GM12873 (cell line): ENCODE results near the gene C2CD4C.

ENCODE experiments used
- TF ChIP-seq, protein P1 (sequence below): IDR thresholded peaks from 2 replicates; pipeline ENCODE4 v1.5.1; 2012; ENCODE audit warnings: low read depth, mild to moderate bottlenecking, moderate library complexity, low read length, control low read depth; ENCODE audit not compliant: insufficient read depth; ENCODE audit errors: missing control alignments

The C2CD4C gene

DNA sequence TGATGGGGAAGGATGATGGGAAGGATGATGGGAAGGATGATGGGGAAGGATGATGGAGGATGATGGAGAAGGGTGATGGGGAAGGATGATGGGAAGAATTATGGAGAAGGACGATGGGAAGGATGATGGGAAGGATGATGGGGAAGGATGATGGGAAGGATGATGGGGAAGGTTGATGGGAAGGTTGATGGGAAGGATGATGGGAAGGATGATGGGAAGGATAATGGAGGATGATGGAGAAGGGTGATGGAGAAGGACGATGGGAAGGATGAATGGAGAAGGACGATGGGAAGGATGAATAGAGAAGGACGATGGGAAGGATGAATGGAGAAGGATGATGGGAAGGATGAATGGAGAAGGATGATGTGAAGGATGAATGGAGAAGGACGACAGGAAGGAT, 13.5 kb downstream of the C2CD4C start:
- TF ChIP-seq, protein P1, sequence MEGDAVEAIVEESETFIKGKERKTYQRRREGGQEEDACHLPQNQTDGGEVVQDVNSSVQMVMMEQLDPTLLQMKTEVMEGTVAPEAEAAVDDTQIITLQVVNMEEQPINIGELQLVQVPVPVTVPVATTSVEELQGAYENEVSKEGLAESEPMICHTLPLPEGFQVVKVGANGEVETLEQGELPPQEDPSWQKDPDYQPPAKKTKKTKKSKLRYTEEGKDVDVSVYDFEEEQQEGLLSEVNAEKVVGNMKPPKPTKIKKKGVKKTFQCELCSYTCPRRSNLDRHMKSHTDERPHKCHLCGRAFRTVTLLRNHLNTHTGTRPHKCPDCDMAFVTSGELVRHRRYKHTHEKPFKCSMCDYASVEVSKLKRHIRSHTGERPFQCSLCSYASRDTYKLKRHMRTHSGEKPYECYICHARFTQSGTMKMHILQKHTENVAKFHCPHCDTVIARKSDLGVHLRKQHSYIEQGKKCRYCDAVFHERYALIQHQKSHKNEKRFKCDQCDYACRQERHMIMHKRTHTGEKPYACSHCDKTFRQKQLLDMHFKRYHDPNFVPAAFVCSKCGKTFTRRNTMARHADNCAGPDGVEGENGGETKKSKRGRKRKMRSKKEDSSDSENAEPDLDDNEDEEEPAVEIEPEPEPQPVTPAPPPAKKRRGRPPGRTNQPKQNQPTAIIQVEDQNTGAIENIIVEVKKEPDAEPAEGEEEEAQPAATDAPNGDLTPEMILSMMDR, result no peak

DNA sequence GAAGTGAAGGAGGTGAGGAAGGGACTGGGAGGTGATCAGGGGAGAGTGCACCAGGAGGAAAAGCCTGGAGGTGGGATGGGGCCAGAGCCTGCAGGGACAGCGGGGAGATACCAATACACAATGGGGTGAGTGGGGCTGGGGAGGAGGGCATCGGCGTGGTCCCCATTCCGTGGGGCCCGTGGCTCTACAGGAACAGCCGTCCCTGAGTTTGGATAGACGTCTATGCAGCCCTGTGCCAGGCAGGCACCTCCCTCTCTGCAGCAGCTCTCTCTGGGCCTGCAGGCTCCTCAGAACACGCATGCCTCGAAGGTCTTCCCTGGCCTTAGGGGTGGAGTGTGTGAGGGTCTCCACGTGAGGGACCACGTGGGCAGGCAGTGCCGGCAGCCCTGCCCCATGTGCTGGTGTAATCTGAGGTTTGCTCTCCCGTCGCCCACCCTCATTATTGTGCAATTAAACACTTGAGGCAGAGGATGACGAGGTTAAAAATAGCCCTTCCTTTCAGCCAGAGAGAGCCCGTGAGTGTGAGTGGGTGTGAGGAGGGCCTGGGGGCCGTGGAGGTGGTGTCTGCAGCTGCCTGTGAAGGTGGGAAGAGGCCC, 16.5 kb downstream of the C2CD4C start:
- TF ChIP-seq, protein P1, result no peak

DNA sequence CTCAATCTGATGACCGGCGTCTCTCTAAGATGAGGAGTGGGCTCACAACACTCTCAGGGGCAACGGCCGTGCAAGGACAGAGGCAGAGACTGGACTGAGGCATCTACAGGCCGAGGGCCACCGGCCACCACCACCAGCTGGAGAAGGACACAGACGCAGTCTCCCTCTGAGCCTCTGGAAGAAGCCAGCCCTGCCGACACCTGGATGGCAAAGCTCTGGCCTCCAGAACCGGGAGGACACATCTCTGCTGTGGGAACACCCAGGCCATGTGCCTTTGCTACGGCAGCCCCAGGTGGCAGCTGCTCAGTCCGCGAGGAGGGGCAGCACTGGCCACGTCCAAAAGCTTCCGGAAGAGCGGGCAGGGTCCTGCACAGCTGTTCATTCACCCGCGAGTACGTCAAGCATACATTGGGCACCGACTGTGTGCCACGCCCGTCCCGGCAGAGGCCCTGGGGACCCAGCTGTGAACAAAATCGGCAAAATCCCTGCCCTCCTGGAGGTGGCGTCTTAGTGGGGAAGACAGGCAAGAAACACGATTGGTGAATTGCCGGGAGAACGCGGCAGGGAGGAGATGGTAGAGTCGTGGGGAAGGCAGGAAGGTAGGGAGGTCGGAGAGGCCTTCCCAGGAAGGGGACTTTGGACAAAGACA, 17.1 kb downstream of the C2CD4C start:
- TF ChIP-seq, protein P1, result no peak

DNA sequence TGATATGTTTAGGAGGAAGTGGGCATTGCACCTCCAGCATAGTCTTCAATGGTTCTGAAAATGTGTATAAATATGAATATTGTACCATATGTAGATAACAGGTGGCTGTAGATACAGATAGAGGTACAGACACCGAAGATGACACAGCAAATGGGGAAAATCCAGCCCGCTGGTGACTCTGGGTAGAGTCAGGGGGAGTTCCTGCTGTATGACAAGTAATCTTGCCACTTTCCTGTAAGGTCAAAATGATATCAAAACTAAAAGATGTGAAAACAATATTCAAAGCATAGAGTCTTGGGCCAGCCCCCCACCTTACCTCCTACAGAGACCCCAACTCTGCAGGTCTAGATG, 17.8 kb downstream of the C2CD4C start:
- TF ChIP-seq, protein P1, result no peak

DNA sequence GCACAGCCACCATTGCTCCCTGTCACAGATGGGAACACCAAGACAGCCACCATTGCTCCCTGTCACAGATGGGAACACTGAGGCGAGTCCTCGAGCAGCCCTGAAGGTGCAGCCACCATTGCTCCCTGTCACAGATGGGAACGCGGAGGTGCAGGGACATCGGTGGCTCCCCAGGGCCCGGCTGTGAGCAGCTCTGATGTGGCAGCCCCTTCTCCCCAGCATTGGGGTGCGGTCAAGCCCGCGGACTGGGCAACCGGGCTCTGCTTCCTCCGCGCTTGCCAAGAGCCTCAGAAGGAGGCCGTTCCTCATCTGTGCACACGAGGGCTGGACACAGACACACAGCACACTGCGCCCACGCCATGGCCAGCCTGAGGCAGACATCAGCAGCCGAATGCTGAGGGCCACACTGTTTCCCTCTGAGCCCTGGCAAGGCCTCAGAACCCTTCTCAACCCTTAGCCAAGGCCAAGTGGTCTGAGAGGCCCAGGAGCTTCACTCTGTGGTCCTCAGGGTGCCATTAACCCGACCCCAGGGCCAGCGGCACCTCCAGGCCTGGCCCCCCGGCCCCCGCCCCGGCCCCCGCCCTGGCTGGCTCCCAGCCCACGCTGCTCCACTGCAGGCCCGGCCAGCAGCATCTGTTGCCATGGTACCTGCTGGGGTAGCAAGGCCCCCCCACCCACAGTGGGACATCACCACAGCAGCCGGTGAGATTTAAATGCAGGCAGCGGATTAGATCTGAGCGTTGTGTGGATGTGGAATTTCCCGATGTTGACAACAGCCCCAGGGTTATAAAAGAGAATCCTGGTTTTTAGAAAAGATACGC, 18.4 kb downstream of the C2CD4C start:
- TF ChIP-seq, protein P1, result no peak

DNA sequence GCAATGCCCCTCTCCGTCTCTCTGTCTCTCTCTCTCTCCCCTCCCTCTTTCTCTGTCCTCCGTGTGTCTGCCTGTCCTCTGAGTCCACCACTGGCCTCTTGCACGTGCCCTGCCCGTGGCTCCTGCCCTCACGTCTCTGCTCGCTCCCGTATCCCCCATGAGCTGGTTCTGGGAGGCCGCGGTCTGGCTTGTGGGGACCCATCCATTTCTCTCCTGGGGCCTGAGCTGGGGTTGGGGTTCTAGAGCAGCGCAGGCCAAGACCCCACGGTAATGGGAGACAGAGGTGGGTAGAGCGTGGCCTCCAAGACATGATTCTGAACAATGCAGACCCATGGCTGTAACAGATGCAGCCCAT, 19.0 kb downstream of the C2CD4C start:
- TF ChIP-seq, protein P1, result no peak

DNA sequence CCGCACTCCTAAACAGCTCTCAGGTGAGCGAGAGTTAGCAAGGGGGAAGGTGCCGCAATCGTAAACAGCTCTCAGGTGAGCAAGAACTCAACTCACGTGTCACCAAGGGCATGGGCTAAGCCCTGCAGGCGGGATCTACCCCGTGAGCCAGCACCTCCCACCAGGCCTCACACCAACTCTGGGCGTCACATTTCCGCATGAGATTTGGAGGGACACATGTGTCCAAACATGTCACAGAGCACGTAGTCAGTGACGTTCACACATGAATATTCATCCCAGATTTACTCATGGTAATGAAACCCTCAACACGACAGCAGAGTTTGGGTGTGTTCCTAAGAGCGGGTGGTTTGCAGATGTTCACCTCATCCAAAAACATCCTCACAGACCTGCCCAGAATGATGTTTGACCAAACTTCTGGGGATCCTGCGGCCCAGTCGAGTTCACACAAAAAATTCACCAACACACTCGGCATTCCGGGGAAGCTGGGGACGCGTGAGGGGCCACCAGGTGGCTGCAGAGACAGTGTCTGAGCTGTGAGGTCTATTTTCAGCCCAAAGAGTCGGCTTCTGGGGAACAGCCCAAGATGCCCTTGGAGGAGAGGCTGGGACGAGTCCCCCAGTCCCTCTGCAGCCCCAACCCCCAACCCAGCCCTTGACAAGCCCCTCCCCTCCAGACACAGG, 19.6 kb downstream of the C2CD4C start:
- TF ChIP-seq, protein P1, result no peak
